HG03025 (cell line): Measurements from ENCODE around the gene HSD17B4.
A peak's percentile ranks its signal among the peaks of the same experiment; 100 is the strongest.

Experiments
- ATAC-seq: cut with Tn5 transposase; IDR thresholded peaks from one replicate; pipeline ENCODE4 v1.9.1; 2021; ENCODE audit warnings: mild to moderate bottlenecking, moderate library complexity; ENCODE audit not compliant: unreplicated experiment, low FRiP score

The HSD17B4 gene

DNA sequence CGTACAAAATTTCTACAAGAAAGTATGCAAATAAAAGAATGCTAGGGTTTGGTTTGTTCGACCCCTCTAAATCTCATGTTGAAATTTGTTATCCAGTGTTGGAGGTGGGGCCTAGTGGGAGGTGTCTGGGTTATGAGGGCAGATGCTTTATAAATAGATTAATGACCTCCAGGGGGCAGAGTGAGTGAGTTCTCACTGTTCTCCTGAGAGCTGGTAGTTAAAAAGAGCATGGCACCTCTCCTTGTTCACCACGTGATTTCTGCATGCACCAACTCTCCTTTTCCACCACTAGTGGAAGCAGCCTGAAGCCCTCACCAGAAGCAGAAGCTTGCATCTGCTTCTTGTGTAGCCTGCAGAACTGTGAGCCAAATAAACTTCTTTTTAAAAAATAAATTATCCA, 126.6 kb downstream of the HSD17B4 start:
- peak; percentile 61 for ATAC-seq

DNA sequence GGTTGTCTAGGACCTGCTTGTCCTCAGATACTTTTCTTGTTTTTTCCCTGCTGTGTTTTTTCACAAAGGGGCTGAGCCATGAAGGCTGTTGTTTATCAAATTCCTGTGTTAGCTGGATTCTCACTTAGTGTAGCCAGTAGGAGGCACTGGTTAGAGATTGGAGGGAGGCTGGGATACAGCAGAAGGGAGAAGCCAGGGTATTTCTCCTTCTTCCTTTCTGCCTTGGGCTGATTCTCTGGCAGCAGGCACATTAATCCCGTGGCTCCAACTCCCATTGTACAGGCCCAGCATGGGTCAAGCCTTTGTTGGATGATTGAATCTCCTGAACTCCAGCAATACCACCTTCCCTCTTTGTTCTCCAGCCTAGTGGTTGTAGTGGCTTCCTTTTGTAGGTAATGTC, 130.7 kb downstream of the HSD17B4 start:
- ATAC-seq, result no peak

DNA sequence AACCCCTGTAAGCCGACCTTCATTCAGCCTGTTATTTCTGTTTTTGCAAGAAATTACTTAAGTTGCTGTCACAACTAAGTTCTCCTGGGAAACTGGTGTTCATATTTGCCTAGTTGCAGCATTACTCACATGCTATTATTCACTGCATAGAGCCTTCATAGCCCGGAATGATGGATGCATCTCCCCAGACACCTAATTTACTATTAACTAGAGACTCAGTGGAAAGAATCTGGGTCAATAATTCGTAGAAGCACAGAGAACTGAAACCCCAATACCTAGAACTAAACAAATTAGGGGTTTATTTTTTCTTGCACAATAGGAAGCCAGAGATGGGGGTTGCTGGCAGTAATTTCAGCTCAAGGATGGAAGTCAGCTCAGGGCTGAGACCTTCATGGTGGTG, 131.4 kb downstream of the HSD17B4 start:
- ATAC-seq, result peak; percentile 76
